Measurements from ENCODE around the gene SOX15. TPM values are rescaled to one million over a fixed set of nuclear protein-coding genes. Genes with fewer than 3 reads are reported as not detected.

SOX15 gene
- total and polyA plus RNA-seq, 2 experiments from 2014 or later = 0.13 to 0.89 TPM

DNA sequence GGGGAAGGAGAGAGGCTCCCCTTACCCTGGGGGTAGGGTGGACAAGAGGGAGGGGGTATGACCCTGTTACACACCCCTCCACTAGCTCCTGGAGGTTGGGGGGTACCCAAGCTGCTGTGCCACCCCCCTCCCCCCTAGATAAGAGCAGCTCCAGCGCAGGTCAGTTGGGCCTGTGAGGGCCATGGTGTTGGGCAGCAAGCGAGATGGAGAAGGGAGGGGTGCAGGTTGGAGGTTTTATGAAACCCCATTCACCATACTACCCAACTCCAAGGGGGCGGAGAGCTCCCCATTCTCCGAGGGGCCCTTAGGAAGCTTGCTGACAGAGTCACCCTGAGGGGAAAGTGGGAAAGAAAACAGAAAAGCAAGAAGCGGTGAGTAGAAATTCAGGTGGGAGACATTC lies 1.7 kb upstream of the SOX15 start:
- Histone ChIP-seq H3K79me2 (peaks cover 10% of the 10 kb centered on the region), H3K36me3 (replicated peaks; ENCODE audit: insufficient read depth, low read depth) (peaks cover 5% of the 10 kb centered on the region), H3K4me1 (ENCODE audit: insufficient read depth) (no peaks in the 10 kb centered on the region), H2AFZ (no peak overlapping the region), H3K4me3 (no peak overlapping the region), H3K4me2 (no peak overlapping the region), H3K27me3 (no peaks in the 10 kb centered on the region), H4K20me1 (ENCODE audit: insufficient read depth, poor library complexity, severe bottlenecking) (no peaks in the 10 kb centered on the region), H3K9me2 (replicated peaks; ENCODE audit: insufficient read depth) (no peaks in the 10 kb centered on the region), H3K9me3 (ENCODE audit: low read depth) (no peaks in the 10 kb centered on the region), H3K27ac (no peak overlapping the region)
- DNase-seq (ENCODE audit: low spot score) = no peak
- WGBS (ENCODE audit: low lambda C conversion rate, missing lambda C conversion rate) = 95% methylated on average over 5 of the region's 5 CpGs
- TF ChIP-seq, protein P1, sequence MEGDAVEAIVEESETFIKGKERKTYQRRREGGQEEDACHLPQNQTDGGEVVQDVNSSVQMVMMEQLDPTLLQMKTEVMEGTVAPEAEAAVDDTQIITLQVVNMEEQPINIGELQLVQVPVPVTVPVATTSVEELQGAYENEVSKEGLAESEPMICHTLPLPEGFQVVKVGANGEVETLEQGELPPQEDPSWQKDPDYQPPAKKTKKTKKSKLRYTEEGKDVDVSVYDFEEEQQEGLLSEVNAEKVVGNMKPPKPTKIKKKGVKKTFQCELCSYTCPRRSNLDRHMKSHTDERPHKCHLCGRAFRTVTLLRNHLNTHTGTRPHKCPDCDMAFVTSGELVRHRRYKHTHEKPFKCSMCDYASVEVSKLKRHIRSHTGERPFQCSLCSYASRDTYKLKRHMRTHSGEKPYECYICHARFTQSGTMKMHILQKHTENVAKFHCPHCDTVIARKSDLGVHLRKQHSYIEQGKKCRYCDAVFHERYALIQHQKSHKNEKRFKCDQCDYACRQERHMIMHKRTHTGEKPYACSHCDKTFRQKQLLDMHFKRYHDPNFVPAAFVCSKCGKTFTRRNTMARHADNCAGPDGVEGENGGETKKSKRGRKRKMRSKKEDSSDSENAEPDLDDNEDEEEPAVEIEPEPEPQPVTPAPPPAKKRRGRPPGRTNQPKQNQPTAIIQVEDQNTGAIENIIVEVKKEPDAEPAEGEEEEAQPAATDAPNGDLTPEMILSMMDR (IDR thresholded peaks at IDR 0.05; ENCODE audit: poor library complexity) = no peak
- TF ChIP-seq EZH2 (IDR thresholded peaks at IDR 0.05; ENCODE audit: borderline replicate concordance) (no peak), EZH2phosphoT487 (IDR thresholded peaks at IDR 0.05; ENCODE audit: low read depth, severe bottlenecking, unreplicated experiment) (no peak)

DNA sequence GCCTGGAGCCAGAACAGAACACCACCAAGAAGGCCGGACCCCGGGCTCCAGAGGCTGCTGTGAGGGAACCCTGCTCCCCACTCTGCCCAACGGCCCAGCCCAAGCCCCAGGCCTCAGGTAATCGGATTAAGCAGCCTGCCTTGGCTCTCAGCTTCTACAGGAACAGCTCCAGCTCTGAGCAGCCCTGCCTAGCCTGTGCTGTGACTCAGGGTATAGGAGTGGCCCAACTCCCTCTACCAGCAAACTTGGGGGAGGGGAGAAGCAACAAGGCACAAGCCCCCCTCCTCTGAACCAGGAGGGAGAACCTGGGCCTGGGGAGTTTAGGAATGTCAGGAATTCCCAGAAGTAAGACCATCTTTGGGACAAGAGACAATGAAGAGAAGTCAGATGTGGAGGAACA lies 849 bp upstream of the SOX15 start:
- H3K79me2 ChIP-seq = peaks cover 11% of the 10 kb centered on the region
- H3K9me3 ChIP-seq (ENCODE audit: low read depth) = no peaks in the 10 kb centered on the region
- no peak overlapping the region for H3K4me3 ChIP-seq
- WGBS (ENCODE audit: low lambda C conversion rate, missing lambda C conversion rate) = 66% methylated on average over 4 of the region's 4 CpGs
- peak; percentile 38 for DNase-seq (ENCODE audit: low spot score)
- H3K4me1 ChIP-seq (ENCODE audit: insufficient read depth) = no peaks in the 10 kb centered on the region
- H3K36me3 ChIP-seq (replicated peaks; ENCODE audit: insufficient read depth, low read depth) = peaks cover 5% of the 10 kb centered on the region
- no peaks in the 10 kb centered on the region for H4K20me1 ChIP-seq (ENCODE audit: insufficient read depth, poor library complexity, severe bottlenecking)
- H3K4me2 ChIP-seq = no peak overlapping the region
- peak overlapping the region; percentile 65 for H3K27ac ChIP-seq
- H3K9me2 ChIP-seq (replicated peaks; ENCODE audit: insufficient read depth) = no peaks in the 10 kb centered on the region
- no peaks in the 10 kb centered on the region for H3K27me3 ChIP-seq
- H2AFZ ChIP-seq = no peak overlapping the region
- TF ChIP-seq EZH2phosphoT487 (IDR thresholded peaks at IDR 0.05; ENCODE audit: low read depth, severe bottlenecking, unreplicated experiment) (no peak), EZH2 (IDR thresholded peaks at IDR 0.05; ENCODE audit: borderline replicate concordance) (no peak)
- TF ChIP-seq, protein P1 (IDR thresholded peaks at IDR 0.05; ENCODE audit: poor library complexity) = no peak

DNA sequence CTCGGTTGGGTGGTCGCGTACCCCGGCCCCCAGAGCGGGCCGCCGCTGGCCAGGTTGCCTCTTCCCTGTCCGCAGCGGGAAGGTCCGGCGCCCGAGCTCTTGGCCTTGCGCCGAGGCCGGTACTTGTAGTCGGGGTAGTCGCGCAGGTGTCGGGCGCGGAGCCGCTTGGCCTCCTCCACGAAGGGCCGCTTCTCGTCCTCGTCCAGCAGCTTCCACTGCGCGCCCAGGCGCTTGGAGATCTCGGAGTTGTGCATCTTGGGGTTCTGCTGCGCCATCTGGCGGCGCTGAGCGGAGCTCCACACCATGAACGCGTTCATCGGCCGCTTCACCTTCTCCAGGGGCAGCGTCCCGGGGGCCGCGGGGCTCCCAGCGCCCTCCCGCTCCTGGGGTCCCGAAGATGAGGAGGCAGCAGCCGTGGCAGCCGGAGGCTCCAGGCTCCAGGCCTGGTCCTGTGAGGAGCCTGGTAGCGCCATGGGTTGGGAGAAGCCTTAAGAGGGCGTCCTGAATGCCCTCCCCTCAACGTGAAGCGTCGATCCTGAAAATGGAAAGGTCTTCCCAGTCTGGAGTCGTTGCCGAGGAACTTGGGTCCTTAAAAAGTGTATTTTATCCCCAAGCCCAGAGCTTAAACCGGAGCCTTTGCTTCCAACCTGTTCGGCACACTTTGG lies 558 bp downstream of the SOX15 start:
- H3K9me2 ChIP-seq (replicated peaks; ENCODE audit: insufficient read depth) = no peaks in the 10 kb centered on the region
- no peak overlapping the region for H3K4me3 ChIP-seq
- no peak overlapping the region for H2AFZ ChIP-seq
- no peak overlapping the region for H3K27ac ChIP-seq
- no peak overlapping the region for H3K4me2 ChIP-seq
- peaks cover under 1% of the 10 kb centered on the region for H3K36me3 ChIP-seq (replicated peaks; ENCODE audit: insufficient read depth, low read depth)
- H3K27me3 ChIP-seq = no peaks in the 10 kb centered on the region
- TF ChIP-seq, protein P1 (IDR thresholded peaks at IDR 0.05; ENCODE audit: poor library complexity) = peak; percentile 68
- TF ChIP-seq EZH2 (IDR thresholded peaks at IDR 0.05; ENCODE audit: borderline replicate concordance) = no peak
- peaks cover 21% of the 10 kb centered on the region for H3K79me2 ChIP-seq
- WGBS (ENCODE audit: low lambda C conversion rate, missing lambda C conversion rate) = 63% methylated on average over 55 of the region's 56 CpGs
- H4K20me1 ChIP-seq (ENCODE audit: insufficient read depth, poor library complexity, severe bottlenecking) = no peaks in the 10 kb centered on the region
- H3K9me3 ChIP-seq (ENCODE audit: low read depth) = no peaks in the 10 kb centered on the region
- H3K4me1 ChIP-seq (ENCODE audit: insufficient read depth) = no peaks in the 10 kb centered on the region
- DNase-seq (ENCODE audit: low spot score) = peak; percentile 84

All from hepatocyte (in vitro differentiated cells).